GM13976 (cell line): ENCODE measurements around the gene METTL3.

Experiments
- DNase-seq: peaks from one replicate; pipeline ENCODE4 v3.0.0; 2012; ENCODE audit warnings: low spot score
- CTCF ChIP-seq: IDR thresholded peaks from 2 replicates; pipeline ENCODE4 v1.5.1; 2012; ENCODE audit warnings: borderline replicate concordance, mild to moderate bottlenecking; ENCODE audit not compliant: insufficient read depth; ENCODE audit errors: extremely low read depth, missing control alignments, control extremely low read depth
- in situ Hi-C: fragments of 300-500 bp; cut with MboI; formaldehyde crosslinking; loops from one replicate; pipeline ENCODE4 v1.12.0; 2022; ENCODE audit warnings: low sequenced_read_pairs, mixed read lengths, inconsistent platforms; ENCODE audit not compliant: unreplicated experiment

Gene METTL3

GRCh38 chr14:21543963-21544362 is 32.8 kb upstream of the METTL3 start:
- in situ Hi-C loops = no loop called here
- no peak for TF ChIP-seq CTCF
- no peak for DNase-seq

- TF ChIP-seq CTCF = no peak
- in situ Hi-C loops = no loop called here
- no peak for DNase-seq
Measured at GRCh38 chr14:21543521-21543960, 32.4 kb upstream of the METTL3 start.

- in situ Hi-C loops = no loop called here
- no peak for DNase-seq
- TF ChIP-seq CTCF = no peak
Measured at GRCh38 chr14:21541413-21542074, 30.4 kb upstream of the METTL3 start.

GRCh38 chr14:21539189-21539940 is 28.2 kb upstream of the METTL3 start:
- in situ Hi-C loops = no loop called here
- no peak for TF ChIP-seq CTCF
- no peak for DNase-seq

- no peak for TF ChIP-seq CTCF
- DNase-seq = no peak
- in situ Hi-C loops = no loop called here
Measured at GRCh38 chr14:21537090-21537424, 25.9 kb upstream of the METTL3 start.

- TF ChIP-seq CTCF = no peak
- no peak for DNase-seq
- in situ Hi-C loops = no loop called here
Measured at GRCh38 chr14:21536418-21537089, 25.4 kb upstream of the METTL3 start.
